ENCODE measurements around the gene OGDH.

- TF ChIP-seq, protein P1, sequence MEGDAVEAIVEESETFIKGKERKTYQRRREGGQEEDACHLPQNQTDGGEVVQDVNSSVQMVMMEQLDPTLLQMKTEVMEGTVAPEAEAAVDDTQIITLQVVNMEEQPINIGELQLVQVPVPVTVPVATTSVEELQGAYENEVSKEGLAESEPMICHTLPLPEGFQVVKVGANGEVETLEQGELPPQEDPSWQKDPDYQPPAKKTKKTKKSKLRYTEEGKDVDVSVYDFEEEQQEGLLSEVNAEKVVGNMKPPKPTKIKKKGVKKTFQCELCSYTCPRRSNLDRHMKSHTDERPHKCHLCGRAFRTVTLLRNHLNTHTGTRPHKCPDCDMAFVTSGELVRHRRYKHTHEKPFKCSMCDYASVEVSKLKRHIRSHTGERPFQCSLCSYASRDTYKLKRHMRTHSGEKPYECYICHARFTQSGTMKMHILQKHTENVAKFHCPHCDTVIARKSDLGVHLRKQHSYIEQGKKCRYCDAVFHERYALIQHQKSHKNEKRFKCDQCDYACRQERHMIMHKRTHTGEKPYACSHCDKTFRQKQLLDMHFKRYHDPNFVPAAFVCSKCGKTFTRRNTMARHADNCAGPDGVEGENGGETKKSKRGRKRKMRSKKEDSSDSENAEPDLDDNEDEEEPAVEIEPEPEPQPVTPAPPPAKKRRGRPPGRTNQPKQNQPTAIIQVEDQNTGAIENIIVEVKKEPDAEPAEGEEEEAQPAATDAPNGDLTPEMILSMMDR (IDR thresholded peaks at IDR 0.05), result no peak
- TF ChIP-seq POLR2A (IDR thresholded peaks at IDR 0.05), result no peak
These were observed 7.2 kb upstream of the OGDH start for GRCh38 chr7:44599222-44599621.

Measured in transverse colon (tissue), 3 donors.